ENCODE data around the gene GTPBP4. TPM values are rescaled to one million over a fixed set of nuclear protein-coding genes. Genes with fewer than 3 reads are reported as not detected.

Gene GTPBP4
- polyA plus RNA-seq, 2 of the 4 experiments (the other 2 are of a cell fraction): 67.8 to 104 TPM

- 0 out of 2 replicates have a peak, but pooled peaks have one; percentile 52 for TF ChIP-seq TP53 (CRISPR knock-in tag; IDR thresholded peaks at IDR 0.05)
Observed at GRCh38 chr10:1056326-1057105, 68.3 kb downstream of the GTPBP4 start, which contains the start of gene WDR37 (continued).

GRCh38 chr10:1057106-1057657, 68.9 kb downstream of the GTPBP4 start:
- DNase-seq (ENCODE audit: low read depth in 1 of 2, low spot score in 1 of 2) (peak in 1 of 2 experiments; percentile 31), FAIRE-seq (no peak), ATAC-seq (peak; percentile 41 to 52; a peak in 5 of 6 replicates)
- Histone ChIP-seq H3K4me2 (peak overlapping the region; percentile 93), H3K4me1 (peaks cover 29% of the 10 kb centered on the region), H3K9me3 (no peaks in the 10 kb centered on the region), H3K4me3 (peak overlapping the region; percentile 99), H3K27ac (peak overlapping the region; percentile 97 to 99)
- CTCF ChIA-PET: no interaction called here
- WGBS (ENCODE audit: missing lambda C conversion rate): 5% methylated on average over 24 of the region's 26 CpGs
- TF ChIP-seq CTCF (IDR thresholded peaks at IDR 0.05): no peak
- POLR2A ChIA-PET: no interaction called here

- TF ChIP-seq MAFK (IDR thresholded peaks at IDR 0.05; ENCODE audit: partially characterized antibody) (no peak), CTCF (IDR thresholded peaks at IDR 0.05) (no peak), GATA3 (IDR thresholded peaks at IDR 0.05; ENCODE audit: borderline replicate concordance) (no peak), ZNF302 (CRISPR knock-in tag; IDR thresholded peaks at IDR 0.05) (no peak), CHD4 (IDR thresholded peaks at IDR 0.05; ENCODE audit: borderline replicate concordance) (no peak), CBX2 (IDR thresholded peaks at IDR 0.05; ENCODE audit: borderline replicate concordance, low read depth) (no peak), RFX5 (IDR thresholded peaks at IDR 0.05) (no peak), MYC (IDR thresholded peaks at IDR 0.05; ENCODE audit: borderline replicate concordance, low read length) (no peak), REST (IDR thresholded peaks at IDR 0.05) (no peak), JUN (IDR thresholded peaks at IDR 0.05) (no peak), SREBF2 (IDR thresholded peaks at IDR 0.05) (no peak), CEBPB (IDR thresholded peaks at IDR 0.05) (no peak), JUNB (IDR thresholded peaks at IDR 0.05) (no peak), SMC3 (IDR thresholded peaks at IDR 0.05) (no peak), E2F6 (IDR thresholded peaks at IDR 0.05; ENCODE audit: borderline replicate concordance, low read depth) (no peak), HOXA7 (CRISPR knock-in tag; IDR thresholded peaks at IDR 0.05) (no peak), MAZ (IDR thresholded peaks at IDR 0.05; ENCODE audit: borderline replicate concordance, low read depth, low read length) (no peak), ELK1 (IDR thresholded peaks at IDR 0.05; ENCODE audit: low read depth, low read length) (no peak)
- H3K9me3 ChIP-seq: no peaks in the 10 kb centered on the region
- DNase-seq (ENCODE audit: low read depth in 1 of 2, low spot score in 1 of 2) (no peak), FAIRE-seq (no peak), ATAC-seq (no peak)
- no peak overlapping the region for H3K27ac ChIP-seq
- 80% methylated on average over 7 of the region's 7 CpGs for WGBS (ENCODE audit: missing lambda C conversion rate)
- CTCF ChIA-PET: no interaction called here
- POLR2A ChIA-PET: no interaction called here
- H3K4me1 ChIP-seq: peaks cover 29% of the 10 kb centered on the region
- peak overlapping the region; percentile 93 for H3K4me2 ChIP-seq
- no peak overlapping the region; the same call in 2 of the 3 replicates for H3K4me3 ChIP-seq
Observed at GRCh38 chr10:1058017-1058416, 69.8 kb downstream of the GTPBP4 start.
